Neural progenitor cell (in vitro differentiated cells): Measurements from ENCODE around the gene GTF2F1.

Experiments
- CTCF ChIP-seq: fragments of 200-600 bp; sonication (generic); IDR thresholded peaks from 2 replicates; pipeline ENCODE4 v1.5.1; 2017; ENCODE audit warnings: antibody characterized with exemption, mild to moderate bottlenecking
- EZH2 ChIP-seq: fragments of 200-600 bp; sonication (generic); IDR thresholded peaks from 2 replicates; pipeline ENCODE4 v1.6.1; 2017; ENCODE audit warnings: antibody characterized with exemption, mild to moderate bottlenecking, moderate library complexity
- EZH2phosphoT487 ChIP-seq: fragments of 200-600 bp; sonication (generic); IDR thresholded peaks from 2 replicates; pipeline ENCODE4 v1.6.1; 2017; ENCODE audit warnings: antibody characterized with exemption

- TF ChIP-seq CTCF (no peak), EZH2phosphoT487 (no peak), EZH2 (no peak)
Observed at GRCh38 chr19:6413291-6413690, 20.3 kb upstream of the GTF2F1 start.
